Transverse colon (tissue), 3 donors: ENCODE measurements around the gene ZMIZ1.

Experiments
- CTCF ChIP-seq, 5 experiments: fragments of 200-600 bp in 3 of 5; fragments of 450-650 bp in 2 of 5; sonication (generic) in 3 of 5; IDR thresholded peaks; 1 replicate in 2 of 5; 2 replicates in 3 of 5; pipeline ENCODE4 v1.5.1; 2016 to 2017; ENCODE audit warnings: antibody characterized with exemption in 5 of 5, inconsistent platforms in 3 of 5, mild to moderate bottlenecking in 2 of 5, moderate library complexity in 1 of 5
- EP300 ChIP-seq: sonication (generic); formaldehyde crosslinking; IDR thresholded peaks from one replicate; pipeline ENCODE4 v1.6.1; 2017; ENCODE audit warnings: antibody characterized with exemption, low read depth
- POLR2A ChIP-seq: fragments of 450-650 bp; IDR thresholded peaks from one replicate; pipeline ENCODE4 v1.6.1; 2016; ENCODE audit warnings: antibody characterized with exemption, mild to moderate bottlenecking, moderate library complexity

GRCh38 chr10:79052291-79053080, 16.3 kb upstream of the ZMIZ1 start:
- TF ChIP-seq EP300: no peak
- no peak for TF ChIP-seq POLR2A
- peak in 4 of 5 experiments; percentile 22 to 61 (median 35) for TF ChIP-seq CTCF (IDR thresholded peaks at IDR 0.05)
